Breast epithelium (tissue), 3 donors: ENCODE results near the gene MGAT4A.

Source experiments
- POLR2A ChIP-seq: fragments of 450-650 bp; IDR thresholded peaks from one replicate; pipeline ENCODE4 v1.6.1; 2016; ENCODE audit warnings: antibody characterized with exemption, mild to moderate bottlenecking, moderate library complexity
- TF ChIP-seq, protein P1 (sequence below), 3 donors: fragments of 450-650 bp; IDR thresholded peaks; one replicate each; pipeline ENCODE4 v1.5.1; 2016 to 2017; ENCODE audit warnings: antibody characterized with exemption in 3 of 3, mild to moderate bottlenecking in 3 of 3, moderate library complexity in 3 of 3

DNA sequence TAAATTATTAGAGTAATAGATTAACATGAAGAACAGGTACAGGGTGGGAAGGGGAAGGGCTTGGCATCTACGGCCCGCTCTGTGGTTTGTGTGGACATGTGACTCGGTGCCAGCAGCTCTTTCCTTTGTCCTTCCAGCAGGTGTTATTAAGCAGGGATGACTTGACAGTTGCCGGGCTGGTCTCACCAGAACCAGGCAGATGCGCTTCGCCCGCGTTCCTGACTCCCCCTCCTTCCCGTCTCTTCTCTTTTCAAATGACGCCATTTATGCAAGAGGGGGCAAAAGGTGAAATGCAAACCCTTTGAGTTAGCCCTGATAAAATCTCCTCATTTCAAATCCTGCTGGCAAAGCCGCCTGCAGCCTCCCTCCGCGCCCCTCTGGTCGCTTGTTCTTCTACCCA, 38.9 kb upstream of the MGAT4A start:
- TF ChIP-seq, protein P1, sequence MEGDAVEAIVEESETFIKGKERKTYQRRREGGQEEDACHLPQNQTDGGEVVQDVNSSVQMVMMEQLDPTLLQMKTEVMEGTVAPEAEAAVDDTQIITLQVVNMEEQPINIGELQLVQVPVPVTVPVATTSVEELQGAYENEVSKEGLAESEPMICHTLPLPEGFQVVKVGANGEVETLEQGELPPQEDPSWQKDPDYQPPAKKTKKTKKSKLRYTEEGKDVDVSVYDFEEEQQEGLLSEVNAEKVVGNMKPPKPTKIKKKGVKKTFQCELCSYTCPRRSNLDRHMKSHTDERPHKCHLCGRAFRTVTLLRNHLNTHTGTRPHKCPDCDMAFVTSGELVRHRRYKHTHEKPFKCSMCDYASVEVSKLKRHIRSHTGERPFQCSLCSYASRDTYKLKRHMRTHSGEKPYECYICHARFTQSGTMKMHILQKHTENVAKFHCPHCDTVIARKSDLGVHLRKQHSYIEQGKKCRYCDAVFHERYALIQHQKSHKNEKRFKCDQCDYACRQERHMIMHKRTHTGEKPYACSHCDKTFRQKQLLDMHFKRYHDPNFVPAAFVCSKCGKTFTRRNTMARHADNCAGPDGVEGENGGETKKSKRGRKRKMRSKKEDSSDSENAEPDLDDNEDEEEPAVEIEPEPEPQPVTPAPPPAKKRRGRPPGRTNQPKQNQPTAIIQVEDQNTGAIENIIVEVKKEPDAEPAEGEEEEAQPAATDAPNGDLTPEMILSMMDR (IDR thresholded peaks at IDR 0.05): no peak
- no peak for TF ChIP-seq POLR2A
